Heart right ventricle (tissue), 16 donors: Measurements from ENCODE around the gene BBS1. TPM values are rescaled to one million over a fixed set of nuclear protein-coding genes. Genes with fewer than 3 reads are reported as not detected.

ENCODE experiments used
- ATAC-seq, 8 donors: fragments of 200-7000 bp; cut with Tn5 transposase; one replicate each; pipeline ENCODE4 v1.9.1; 2020; ENCODE audit warnings: mild to moderate bottlenecking in 8 of 8, moderate library complexity in 8 of 8, moderate number of reproducible peaks in 1 of 8
- DNase-seq, 2 donors: peaks; one replicate each; pipeline ENCODE4 v3.0.0-alpha.2; 2020
- H3K27ac ChIP-seq, 10 donors: fragments of 200-600 bp; sonication (generic) in 2 of 10; one replicate each; pipeline versions ENCODE4 v1.5.0 to v1.8.0; 2020 to 2022; ENCODE audit warnings: mild to moderate bottlenecking in 3 of 10
- H3K27me3 ChIP-seq, 7 donors: fragments of 200-600 bp; one replicate each; pipeline ENCODE4 v1.8.0; 2021 to 2022; ENCODE audit warnings: mild to moderate bottlenecking in 2 of 7
- H3K36me3 ChIP-seq, 9 donors: fragments of 200-600 bp; sonication (generic) in 1 of 9; one replicate each; pipeline versions ENCODE4 v1.5.0 to v1.8.0; 2020 to 2022; ENCODE audit warnings: mild to moderate bottlenecking in 2 of 9
- H3K4me1 ChIP-seq, 9 donors: fragments of 200-600 bp; sonication (generic) in 1 of 9; one replicate each; pipeline versions ENCODE4 v1.5.0 to v1.8.0; 2020 to 2022; ENCODE audit warnings: mild to moderate bottlenecking in 4 of 9
- H3K4me3 ChIP-seq, 10 donors: fragments of 200-600 bp; sonication (generic) in 2 of 10; one replicate each; pipeline versions ENCODE4 v1.5.0 to v1.8.0; 2020 to 2022; ENCODE audit warnings: mild to moderate bottlenecking in 7 of 10, moderate library complexity in 2 of 10
- H3K9me3 ChIP-seq, 11 donors: fragments of 200-600 bp in 10 of 11; sonication (generic) in 2 of 11; one replicate each; pipeline versions ENCODE4 v1.5.0 to v1.8.0; 2013 to 2022; ENCODE audit warnings: mild to moderate bottlenecking in 2 of 11, control low read depth in 1 of 11, moderate library complexity in 1 of 11
- CTCF ChIP-seq, 9 donors: fragments of 200-600 bp; sonication (generic) in 2 of 9; IDR thresholded peaks; one replicate each; pipeline versions ENCODE4 v1.5.0 to v1.8.0; 2021 to 2022; ENCODE audit warnings: antibody characterized with exemption in 9 of 9, mild to moderate bottlenecking in 5 of 9, moderate library complexity in 1 of 9
- WGBS, 2 donors: extraction: QIAGEN DNeasy Blood & Tissue Kit; methylation state at CpG; one replicate each; pipeline ENCODE4 v1.1.7; 2013; ENCODE audit warnings: inconsistent platforms in 1 of 2; 5-methylcytosine and 5-hydroxymethylcytosine counted together
- intact Hi-C, 10 donors: fragments of 100-400 bp; cut with DNase I; formaldehyde crosslinking; loops; one replicate each; pipeline versions ENCODE4 v1.11.1 to v1.14.2; 2022
- polyA plus RNA-seq, 2 donors: library from polyadenylated mRNA; stranded (reverse); fragments of 200-250 nt; gene quantifications; one replicate each; pipeline ENCODE4 v1.2.3, GENCODE V29; 2013
- total RNA-seq, 10 donors: library from RNA; stranded (reverse); fragmentation: NEBNext Ultra II Directional in 3 of 10; extraction: Animal tissue kit (Norgen Biotek cat#: 25700) in 3 of 10; gene quantifications; one replicate each; pipeline versions ENCODE4 v1.2.1 to v1.2.4, GENCODE V29; 2021 to 2023
- donor health status: Arrhythmogenic right ventricular cardiomyopathy.
- donor health status: ischemic (EF 13 %, LVEDD 7.1; RV severe dilation, severe dysfunction).
- donor health status: healthy with polysubstance abuse.
- donor health status: DM: no; HTN: yes; CAD: no.
- donor health status: DM: no; HTN: no; CAD: no.
- donor health status: ischemic (EF 25% LVEDD 6.9; RV normal size, moderate dysfunction).
- donor health status: ischemic (EF 25% LVEDD 5.7; RV mildly dilated, moderate dysfunction).
- donor health status: healthy.
- donor health status: DM: yes; HTN: yes; CAD: no.
- donor health status: Ischemic cardiomyopathy.
- donor health status: ischemic (EF 35%, LVEDD 5.7; RV mildly dilated, moderate dysfunction).
- donor health status: nonischemic (EF 11% LVEDD 7.7; RV severe dilation, severe dysfunction).
- donor health status: DM: yes; HTN: yes; CAD: no.
- donor health status: PGD.
- donor health status: ischemic (EF 29% LVEDD 5.4; RV normal size, mild dysfunction).
- donor health status: nonischemic (EF 23%, LVEDD 6.1; RV moderate dilation, normal function).

Gene BBS1
- total and polyA plus RNA-seq, 12 donors, result 9.6 to 23.9 (median 16.8) TPM

GRCh38 chr11:66567787-66568123, 57.3 kb downstream of the BBS1 start:
- H3K9me3 ChIP-seq, result no peaks in the 10 kb centered on the region
- peaks cover 3 to 14% (median 13%) of the 10 kb centered on the region in 9 donors for H3K4me1 ChIP-seq
- H3K4me3 ChIP-seq, result peak overlapping the region; percentile 41 to 94 (median 70)
- intact Hi-C loops, result loop anchor here in 1 of 10 donors (2.0 kb wide), 1 partner anchor 21 kb away; the partner anchor contains the start of genes ACTN3 and ZDHHC24
- peaks cover 0 to 22% (median 0%) of the 10 kb centered on the region in 7 donors for H3K27me3 ChIP-seq
- ATAC-seq, result peak in 2 of 8 donors; percentile 4 to 16
- no peak for DNase-seq
- H3K36me3 ChIP-seq, result peaks cover 0 to 26% (median 0%) of the 10 kb centered on the region in 9 donors
- WGBS, 2 donors, result 50 to 55% methylated on average over 13 to 15 of the region's 15 CpGs
- H3K27ac ChIP-seq, result peak overlapping the region in 4 of 10 donors; percentile 17 to 61 (median 51)
- no peak for TF ChIP-seq CTCF (IDR thresholded peaks at IDR 0.05)

GRCh38 chr11:66568124-66568916, 57.9 kb downstream of the BBS1 start, which contains the start of gene CTSF:
CTSF (minus strand) TSS chr11:66568606; CDS start chr11:66568486, 120 bp downstream.
- DNase-seq (peak; percentile 85 to 91), ATAC-seq (peak; percentile 89 to 98 (median 96))
- Histone ChIP-seq H3K9me3 (no peaks in the 10 kb centered on the region), H3K4me1 (peaks cover 3 to 14% (median 13%) of the 10 kb centered on the region in 9 donors), H3K27ac (peak within 1 kb of the TSS in 7 of 10 donors; percentile 17 to 61 (median 50)), H3K36me3 (peaks cover 0 to 24% (median 0%) of the 10 kb centered on the region in 9 donors), H3K4me3 (peak within 1 kb of the TSS; percentile 41 to 94 (median 70)), H3K27me3 (peaks cover 0 to 22% (median 0%) of the 10 kb centered on the region in 7 donors)
- WGBS, 2 donors, result 4 to 5% methylated on average over 75 to 77 of the region's 77 CpGs
- TF ChIP-seq CTCF (IDR thresholded peaks at IDR 0.05), result no peak
- intact Hi-C loops, result loop anchor here in 1 of 10 donors (2.0 kb wide), 1 partner anchor 22 kb away; the partner anchor contains the start of genes ACTN3 and ZDHHC24

- H3K36me3 ChIP-seq, result peaks cover 0 to 18% (median 0%) of the 10 kb centered on the region in 9 donors
- no peak for TF ChIP-seq CTCF (IDR thresholded peaks at IDR 0.05)
- H3K27me3 ChIP-seq, result peaks cover 0 to 22% (median 0%) of the 10 kb centered on the region in 7 donors
- H3K4me1 ChIP-seq, result peaks cover 3 to 14% (median 13%) of the 10 kb centered on the region in 9 donors
- peak overlapping the region in 1 of 10 donors; percentile 70 for H3K4me3 ChIP-seq
- 85 to 87% methylated on average over 7 of the region's 7 CpGs for WGBS, 2 donors
- no peak for ATAC-seq
- no peak overlapping the region for H3K27ac ChIP-seq
- no peak for DNase-seq
- intact Hi-C loops, result loop anchor here in 1 of 10 donors (2.0 kb wide), 1 partner anchor 22 kb away; the partner anchor contains the start of genes ACTN3 and ZDHHC24
- no peaks in the 10 kb centered on the region for H3K9me3 ChIP-seq
These were observed 58.6 kb downstream of the BBS1 start for GRCh38 chr11:66569076-66569475.

GRCh38 chr11:66570079-66570849, 59.8 kb downstream of the BBS1 start:
- no peak for TF ChIP-seq CTCF (IDR thresholded peaks at IDR 0.05)
- DNase-seq, result no peak
- Histone ChIP-seq H3K27ac (no peak overlapping the region), H3K4me3 (no peak overlapping the region), H3K4me1 (peaks cover 3 to 14% (median 13%) of the 10 kb centered on the region in 9 donors), H3K9me3 (no peaks in the 10 kb centered on the region), H3K27me3 (peaks cover 0 to 22% (median 0%) of the 10 kb centered on the region in 7 donors), H3K36me3 (peaks cover 0 to 11% (median 0%) of the 10 kb centered on the region in 9 donors)
- WGBS, 2 donors, result 55 to 61% methylated on average over 5 of the region's 5 CpGs
- no peak for ATAC-seq
- intact Hi-C loops, result loop anchor here in 6 of 10 donors (5.0 to 10.0 kb wide), 3 partner anchors 117 to 275 kb away; partner anchors contain the start of gene RCE1 (in 1 of the 6)
